H1 (cell line): ENCODE data around the gene ZMIZ1. TPM values are rescaled to one million over a fixed set of nuclear protein-coding genes. Genes with fewer than 3 reads are reported as not detected.

Experiments
- CTCF ChIA-PET: fragments of 300-600 bp; sonication (Branson Sonifier 250); formaldehyde crosslinking; loops from one replicate; lab custom pipeline; 2021; ENCODE audit not compliant: partially characterized antibody; lab: Charles Lee
- POLR2A ChIA-PET: fragments of 300-600 bp; sonication (Branson Sonifier 250); formaldehyde crosslinking; loops from one replicate; lab custom pipeline; 2021; ENCODE audit warnings: inconsistent platforms; ENCODE audit not compliant: partially characterized antibody; lab: Charles Lee
- DNase-seq, 2 experiments: peaks; one replicate each; pipeline versions ENCODE4 v3.0.0 to v3.0.0-alpha.2; 2010 to 2022; ENCODE audit warnings: low spot score in 2 of 2, low read depth in 1 of 2, mixed read lengths in 1 of 2
- FAIRE-seq: peaks from 2 replicates; lab custom pipeline; 2011; peaks lifted over from hg19 to GRCh38; lab: Jason Lieb, UNC
- H2AFZ ChIP-seq: 2 replicates; pipeline ENCODE4 v1.8.1; 2012; ENCODE audit warnings: low read length, inconsistent platforms
- H2AK5ac ChIP-seq: 2 replicates; pipeline ENCODE4 v1.6.1; 2013; ENCODE audit warnings: low read depth, low read length
- H2BK120ac ChIP-seq: replicated peaks from 2 replicates; pipeline ENCODE3; 2013; ENCODE audit warnings: low read depth, low read length, inconsistent platforms
- H2BK12ac ChIP-seq: 2 replicates; pipeline ENCODE4 v1.6.1; 2013; ENCODE audit warnings: low read depth, low read length
- H2BK15ac ChIP-seq: 2 replicates; pipeline ENCODE4 v1.6.1; 2013; ENCODE audit warnings: low read length
- H2BK20ac ChIP-seq: 2 replicates; pipeline ENCODE4 v1.6.1; 2013; ENCODE audit warnings: low read length
- H2BK5ac ChIP-seq: 2 replicates; pipeline ENCODE4 v1.6.1; 2013; ENCODE audit warnings: low read depth, low read length
- H3K14ac ChIP-seq: 2 replicates; pipeline ENCODE4 v1.6.1; 2013; ENCODE audit warnings: inconsistent platforms; ENCODE audit not compliant: insufficient read length
- H3K18ac ChIP-seq: 2 replicates; pipeline ENCODE4 v1.6.1; 2013; ENCODE audit warnings: low read length; ENCODE audit errors: extremely low read depth
- H3K23ac ChIP-seq: 2 replicates; pipeline ENCODE4 v1.6.1; 2013; ENCODE audit warnings: inconsistent platforms; ENCODE audit not compliant: insufficient read length
- H3K23me2 ChIP-seq: 2 replicates; pipeline ENCODE4 v1.6.1; 2013; ENCODE audit warnings: low read depth, low read length
- H3K27ac ChIP-seq: 2 replicates; pipeline ENCODE4 v1.6.1; 2011; ENCODE audit warnings: low read depth, low read length, inconsistent platforms
- H3K27me3 ChIP-seq, 4 experiments: replicated peaks in 1 of 4; 1 replicate in 1 of 4; 2 replicates in 3 of 4; pipeline versions ENCODE4 v1.6.1 to v1.8.1; 2011 to 2013; ENCODE audit warnings: low read length in 3 of 4, mild to moderate bottlenecking in 3 of 4, inconsistent platforms in 2 of 4, mixed read lengths in 2 of 4, moderate library complexity in 1 of 4; ENCODE audit not compliant: control insufficient read depth in 3 of 4, insufficient read depth in 3 of 4; ENCODE audit errors: extremely low read depth in 1 of 4
- H3K36me3 ChIP-seq, 4 experiments: 2 replicates each; pipeline versions ENCODE4 v1.6.1 to v1.8.1; 2011 to 2013; ENCODE audit warnings: mild to moderate bottlenecking in 4 of 4, low read length in 3 of 4, moderate library complexity in 2 of 4, control low read depth in 1 of 4, inconsistent platforms in 1 of 4; ENCODE audit not compliant: insufficient read depth in 4 of 4, control insufficient read depth in 2 of 4
- H3K4ac ChIP-seq: replicated peaks from 2 replicates; pipeline ENCODE3; 2013; ENCODE audit warnings: low read length, low read depth, mixed read lengths, inconsistent platforms; ENCODE audit not compliant: insufficient read length
- H3K4me1 ChIP-seq, 4 experiments: replicated peaks in 1 of 4; 1 replicate in 1 of 4; 2 replicates in 3 of 4; pipeline versions ENCODE4 v1.6.1 to v1.8.1; 2011 to 2013; ENCODE audit warnings: low read length in 3 of 4, inconsistent platforms in 2 of 4, mixed read lengths in 1 of 4; ENCODE audit not compliant: insufficient read depth in 4 of 4, control insufficient read depth in 3 of 4
- H3K4me2 ChIP-seq, 2 experiments: 2 replicates each; pipeline versions ENCODE4 v1.6.1 to v1.8.1; 2011 to 2013; ENCODE audit warnings: low read depth in 2 of 2, low read length in 2 of 2, control low read depth in 1 of 2, inconsistent platforms in 1 of 2, mild to moderate bottlenecking in 1 of 2; ENCODE audit not compliant: insufficient read depth in 1 of 2
- H3K4me3 ChIP-seq, 4 experiments: fragments of 200-600, 300-600 bp in 1 of 4; sonication (generic), shearing (Covaris generic), sonication (Bioruptor Twin) in 1 of 4; 2 replicates each; pipeline versions ENCODE4 v1.5.1 to v1.8.1; 2011 to 2016; ENCODE audit warnings: low read length in 4 of 4, low read depth in 3 of 4, control low read depth in 2 of 4, inconsistent platforms in 2 of 4, mild to moderate bottlenecking in 2 of 4, mixed read lengths in 1 of 4, moderate library complexity in 1 of 4; ENCODE audit not compliant: insufficient read depth in 2 of 4; ENCODE audit errors: extremely low read depth in 1 of 4
- H3K56ac ChIP-seq: replicated peaks from 2 replicates; pipeline ENCODE3; 2013; ENCODE audit warnings: low read depth, mild to moderate bottlenecking, mixed read lengths, low read length, inconsistent platforms; ENCODE audit not compliant: insufficient read length
- H3K79me1 ChIP-seq: 2 replicates; pipeline ENCODE4 v1.6.1; 2013; ENCODE audit warnings: low read depth, low read length, control low read depth
- H3K79me2 ChIP-seq, 2 experiments: 2 replicates each; pipeline versions ENCODE4 v1.6.1 to v1.8.1; 2012 to 2013; ENCODE audit warnings: low read length in 2 of 2, mild to moderate bottlenecking in 2 of 2, inconsistent platforms in 1 of 2; ENCODE audit not compliant: insufficient read depth in 2 of 2, control insufficient read depth in 1 of 2
- H3K9ac ChIP-seq, 4 experiments: replicated peaks in 1 of 4; 1 replicate in 1 of 4; 2 replicates in 3 of 4; pipeline versions ENCODE4 v1.6.1 to v1.8.1; 2011 to 2013; ENCODE audit warnings: low read depth in 3 of 4, low read length in 3 of 4, control low read depth in 2 of 4, mild to moderate bottlenecking in 2 of 4, moderate library complexity in 2 of 4, inconsistent platforms in 1 of 4; ENCODE audit errors: extremely low read depth in 1 of 4
- H3K9me3 ChIP-seq, 2 experiments: 2 replicates each; pipeline versions ENCODE4 v1.6.1 to v1.8.1; 2012 to 2013; ENCODE audit warnings: mild to moderate bottlenecking in 2 of 2, moderate library complexity in 2 of 2, control low read depth in 1 of 2, inconsistent platforms in 1 of 2, low read depth in 1 of 2, low read length in 1 of 2, mixed read lengths in 1 of 2; ENCODE audit not compliant: insufficient read depth in 2 of 2
- H4K20me1 ChIP-seq, 2 experiments: replicated peaks in 1 of 2; 2 replicates each; pipeline versions ENCODE3 to v1.8.1; 2011 to 2013; ENCODE audit warnings: inconsistent platforms in 2 of 2, low read length in 2 of 2, mild to moderate bottlenecking in 1 of 2; ENCODE audit not compliant: insufficient read depth in 2 of 2, control insufficient read depth in 1 of 2
- H4K5ac ChIP-seq: 2 replicates; pipeline ENCODE4 v1.6.1; 2013; ENCODE audit warnings: low read length, low read depth, mixed read lengths, inconsistent platforms; ENCODE audit not compliant: insufficient read length
- H4K8ac ChIP-seq: 2 replicates; pipeline ENCODE4 v1.8.0; 2013; ENCODE audit warnings: mild to moderate bottlenecking, moderate library complexity, low read length, inconsistent platforms; ENCODE audit not compliant: insufficient read depth; ENCODE audit errors: extremely low read depth
- H4K91ac ChIP-seq: replicated peaks from 2 replicates; pipeline ENCODE3; 2013; ENCODE audit warnings: low read length, mixed read lengths, inconsistent platforms; ENCODE audit not compliant: insufficient read length
- ASH2L ChIP-seq: fragments of 200-600, 300-600 bp; sonication (generic); IDR thresholded peaks from one replicate; pipeline ENCODE4 v1.7.1; 2017; ENCODE audit warnings: low read length
- ATF2 ChIP-seq: IDR thresholded peaks from 2 replicates; pipeline ENCODE4 v1.6.1; 2012; ENCODE audit warnings: low read length, inconsistent platforms
- BACH1 ChIP-seq: IDR thresholded peaks from 2 replicates; pipeline ENCODE4 v1.6.1; 2012; ENCODE audit warnings: low read length, improper control_type of control experiment
- CHD1 ChIP-seq: IDR thresholded peaks from 2 replicates; pipeline ENCODE4 v1.6.1; 2012; ENCODE audit warnings: low read depth, low read length, improper control_type of control experiment
- E2F6 ChIP-seq: IDR thresholded peaks from 2 replicates; pipeline ENCODE4 v1.6.1; 2012; ENCODE audit warnings: inconsistent platforms
- GABPA ChIP-seq: IDR thresholded peaks from 2 replicates; pipeline ENCODE4 v1.6.1; 2011; ENCODE audit warnings: mild to moderate bottlenecking, low read length, moderate library complexity, borderline replicate concordance; ENCODE audit not compliant: insufficient read depth
- JUN ChIP-seq: IDR thresholded peaks from 2 replicates; pipeline ENCODE4 v1.6.1; 2011; ENCODE audit warnings: low read depth, mild to moderate bottlenecking, improper control_type of control experiment, low read length
- KDM1A ChIP-seq: fragments of 200-600, 300-600 bp; sonication (generic); IDR thresholded peaks from 2 replicates; pipeline ENCODE4 v1.7.1; 2016; ENCODE audit warnings: mild to moderate bottlenecking, low read length, borderline replicate concordance
- KDM4A ChIP-seq: IDR thresholded peaks from one replicate; pipeline ENCODE4 v1.7.1; 2012; ENCODE audit warnings: low read depth, mild to moderate bottlenecking, moderate library complexity, low read length, inconsistent platforms; ENCODE audit not compliant: severe bottlenecking
- MAX ChIP-seq: IDR thresholded peaks from 2 replicates; pipeline ENCODE4 v1.6.1; 2012; ENCODE audit warnings: inconsistent platforms
- SRF ChIP-seq: IDR thresholded peaks from 2 replicates; pipeline ENCODE4 v1.6.1; 2011; ENCODE audit warnings: mild to moderate bottlenecking, low read depth, low read length, moderate library complexity
- ZNF274 ChIP-seq: IDR thresholded peaks from 2 replicates; pipeline ENCODE4 v1.7.0; 2012; ENCODE audit warnings: low read length, borderline replicate concordance; ENCODE audit errors: extremely low read depth
- WGBS, 2 experiments: shearing (Covaris generic) in 1 of 2; methylation state at CpG; one replicate each; pipeline versions ENCODE4 v1.1.6 to v1.1.7; 2013 to 2015; ENCODE audit warnings: low lambda C conversion rate in 2 of 2, mixed read lengths in 2 of 2, inconsistent platforms in 1 of 2, low coverage in 1 of 2, missing lambda C conversion rate in 1 of 2; ENCODE audit not compliant: insufficient replicate concordance in 2 of 2, insufficient coverage in 1 of 2, insufficient read length in 1 of 2; ENCODE audit errors: extremely low coverage in 1 of 2, missing lambda C conversion rate in 1 of 2; 5-methylcytosine and 5-hydroxymethylcytosine counted together
- polyA plus RNA-seq, 7 experiments: library from polyadenylated mRNA; depleted of rRNA in 3 of 7; stranded (reverse) in 5 of 7; unstranded in 2 of 7; fragments of >200 nt in 5 of 7; fragments of 200-250 nt in 2 of 7; gene quantifications; 1 replicate in 5 of 7; 2 replicates in 1 of 7; 4 replicates in 1 of 7; pipeline versions ENCODE4 v1.2.1 to v1.2.3, GENCODE V29; 2011 to 2013; ENCODE audit warnings: missing spikeins in 2 of 7, mixed read lengths in 2 of 7
- total RNA-seq: library from RNA; stranded (reverse); fragmentation: NEBNext Ultra II Directional; extraction: Animal tissue kit (Norgen Biotek cat#: 25700); gene quantifications from 2 replicates; pipeline ENCODE4 v1.2.1, GENCODE V29; 2021

ZMIZ1 gene
- total and polyA plus RNA-seq, 2 of the 8 experiments (the other 6 are each of a cell fraction or from before 2014, with no cell fraction given): 8.1 to 28.0 TPM

GRCh38 chr10:79111427-79111826 is 42.7 kb downstream of the ZMIZ1 start:
- H4K5ac ChIP-seq: no peak overlapping the region
- peaks cover 0 to 2% (median 1%) of the 10 kb centered on the region in 4 experiments; a peak in 2 of 8 replicates for H3K36me3 ChIP-seq
- no peak overlapping the region for H2BK20ac ChIP-seq
- no peak overlapping the region for H2BK120ac ChIP-seq
- no peak overlapping the region for H3K18ac ChIP-seq
- no peak overlapping the region for H3K27ac ChIP-seq
- H3K79me1 ChIP-seq: peaks cover 41% of the 10 kb centered on the region
- H3K4me2 ChIP-seq: no peak overlapping the region
- no peaks in the 10 kb centered on the region for H3K23me2 ChIP-seq
- no peak overlapping the region for H2BK15ac ChIP-seq
- FAIRE-seq: no peak
- CTCF ChIA-PET: interaction anchor here (0.7 to 2.2 kb wide), 7 partner anchors 9 to 83 kb away, joined by 3 to 7 read pairs (median 3); no protein-coding TSS in a partner anchor
- H2AK5ac ChIP-seq: no peak overlapping the region
- POLR2A ChIA-PET: no interaction called here
- TF ChIP-seq SRF (no peak), E2F6 (no peak), KDM1A (no peak), KDM4A (no peak), ATF2 (no peak), CHD1 (no peak), BACH1 (no peak), ZNF274 (no peak), MAX (no peak), GABPA (no peak), ASH2L (no peak), JUN (no peak)
- no peak overlapping the region for H3K4me3 ChIP-seq
- H3K4ac ChIP-seq: no peak overlapping the region
- no peak overlapping the region for H3K9ac ChIP-seq
- peak overlapping the region; percentile 41 for H2BK5ac ChIP-seq
- H4K8ac ChIP-seq: no peak overlapping the region
- H3K23ac ChIP-seq: no peak overlapping the region
- no peak for DNase-seq
- no peaks in the 10 kb centered on the region for H3K9me3 ChIP-seq
- H2AFZ ChIP-seq: no peak overlapping the region
- no peak overlapping the region for H4K91ac ChIP-seq
- H3K4me1 ChIP-seq: peaks cover 6 to 38% (median 27%) of the 10 kb centered on the region in 4 experiments
- 91% methylated on average over 5 of the region's 5 CpGs; no CpG with 5 or more reads in 1 of the 2 experiments for WGBS, 2 experiments
- H3K56ac ChIP-seq: no peak overlapping the region
- no peaks in the 10 kb centered on the region for H3K27me3 ChIP-seq
- H3K14ac ChIP-seq: no peak overlapping the region
- H3K79me2 ChIP-seq: peaks cover 6 to 100% of the 10 kb centered on the region in 2 experiments; a peak in 3 of 4 replicates
- H2BK12ac ChIP-seq: no peak overlapping the region
- H4K20me1 ChIP-seq: peaks cover 14 to 25% of the 10 kb centered on the region in 2 experiments
